Measurements from ENCODE around the gene MCC.

MCC gene

DNA sequence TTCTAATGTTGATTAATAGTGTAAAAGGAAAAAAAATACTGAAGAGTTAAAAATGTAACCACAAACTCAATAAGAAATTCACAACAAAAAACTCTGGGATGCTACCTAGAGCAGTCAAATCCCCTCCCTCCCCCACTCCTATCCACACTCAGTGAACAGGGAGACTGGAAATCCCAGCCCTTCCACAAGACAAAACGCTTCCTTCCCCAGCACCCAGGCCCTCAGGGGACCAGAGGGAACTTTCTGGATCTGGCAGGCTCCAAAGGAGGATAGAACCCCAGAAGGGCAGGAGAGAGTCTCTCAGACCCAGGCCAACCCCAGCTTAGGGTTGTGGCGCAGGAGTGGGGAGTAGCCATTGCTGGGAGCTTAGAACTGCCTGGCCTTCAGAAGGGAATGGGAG lies 456.7 kb downstream of the MCC start:
- no peak for DNase-seq (ENCODE audit: low read depth in 3 of 3)

DNA sequence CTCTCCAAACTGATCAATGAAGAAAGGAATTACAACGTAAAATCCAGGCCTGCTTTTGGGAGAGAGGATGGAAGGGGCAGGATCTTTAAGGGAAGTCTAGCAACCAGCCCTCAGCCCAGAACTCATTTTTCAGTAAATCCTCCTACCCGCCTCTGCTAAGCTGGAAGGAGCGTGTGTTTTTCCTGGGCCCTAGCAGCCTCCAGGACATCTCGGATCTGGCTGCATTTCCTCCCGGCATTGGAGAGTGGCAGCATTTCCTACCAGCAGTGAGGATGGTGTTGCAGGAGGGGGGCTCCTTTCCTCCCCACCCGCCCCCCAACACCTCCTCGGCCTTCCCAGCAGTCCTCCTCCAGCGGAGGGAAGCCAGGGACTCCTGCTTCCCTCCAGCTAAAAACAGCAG lies 457.1 kb downstream of the MCC start:
- no peak for DNase-seq (ENCODE audit: low read depth in 3 of 3)

DNA sequence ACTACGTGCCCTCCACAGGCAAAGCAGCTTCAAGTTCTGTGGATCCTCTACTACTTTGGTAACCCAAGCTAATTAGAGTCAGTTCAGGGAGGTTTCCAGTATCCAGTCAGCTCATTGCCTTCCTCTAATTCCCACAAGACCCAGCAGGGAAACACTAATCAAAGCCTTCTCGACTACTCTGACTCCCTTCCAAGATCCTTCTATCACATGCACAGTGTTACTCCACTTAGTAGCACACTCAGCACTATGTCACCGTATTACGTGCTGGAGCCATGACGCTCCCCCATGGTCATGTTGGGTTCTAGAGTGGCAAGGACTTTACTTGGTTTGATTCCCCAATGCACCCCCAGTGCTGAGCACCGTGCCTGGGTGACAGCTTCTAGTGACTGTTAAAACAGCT lies 458.6 kb downstream of the MCC start:
- no peak for DNase-seq (ENCODE audit: low read depth in 3 of 3)

DNA sequence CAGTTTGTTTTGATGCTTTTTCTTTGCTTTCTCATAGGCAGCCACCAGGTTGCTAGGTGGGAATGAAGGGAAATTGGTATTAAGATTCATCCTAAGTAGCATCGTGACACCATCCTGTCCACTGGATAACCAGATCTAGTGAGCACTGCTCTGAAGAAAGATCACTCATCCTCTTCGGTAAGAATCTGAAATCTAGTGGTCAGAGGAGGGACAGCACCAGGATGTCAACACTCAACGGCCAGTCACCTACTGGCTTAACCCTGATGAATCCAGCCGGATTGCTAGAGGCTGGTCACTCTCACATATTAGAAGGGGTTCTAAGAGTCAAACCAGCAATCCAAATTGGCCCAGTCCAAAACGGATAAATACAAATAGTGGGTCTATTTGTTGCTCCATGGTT lies 460.8 kb downstream of the MCC start:
- DNase-seq (ENCODE audit: low read depth in 3 of 3), result no peak

DNA sequence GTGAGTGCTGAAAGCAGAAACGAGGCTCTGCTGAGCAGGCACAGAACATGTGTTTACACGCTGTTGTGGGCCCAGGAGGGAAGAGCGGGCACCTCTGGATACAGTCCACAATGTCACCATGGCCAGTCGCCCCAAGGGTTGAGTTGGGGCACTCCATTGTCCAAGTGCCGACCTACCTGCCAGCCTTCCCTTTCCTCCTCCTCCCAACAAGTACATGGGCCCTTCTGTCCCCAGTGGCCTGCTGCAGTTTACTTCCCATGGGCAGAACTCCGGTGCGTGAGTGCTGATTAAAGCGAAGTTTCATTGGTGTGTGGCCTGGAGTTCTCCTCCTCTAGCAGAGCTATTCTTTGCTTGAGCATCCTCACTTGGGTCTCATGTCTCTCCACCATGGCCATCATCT lies 461.2 kb downstream of the MCC start:
- DNase-seq (ENCODE audit: low read depth in 3 of 3), result no peak

DNA sequence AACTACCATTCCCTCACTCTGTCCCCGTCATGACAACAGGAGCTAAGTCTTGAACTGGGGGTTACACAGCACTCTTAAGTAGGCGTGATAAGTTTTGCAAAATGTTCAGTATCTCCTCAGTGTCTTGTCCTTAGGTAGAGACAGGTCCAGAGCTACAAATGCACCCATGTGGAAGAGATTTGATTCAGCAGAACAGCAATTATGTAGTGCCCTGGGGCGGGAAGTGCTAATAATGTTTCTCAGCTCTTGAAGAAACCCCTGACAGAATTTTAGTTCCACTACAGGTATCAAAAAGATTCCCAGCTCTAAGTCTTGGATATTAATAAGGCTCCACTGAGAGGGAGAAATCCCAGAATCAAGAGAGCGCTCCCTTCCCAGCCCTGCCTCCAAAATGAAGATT lies 462.0 kb downstream of the MCC start:
- DNase-seq (ENCODE audit: low read depth in 3 of 3), result no peak

GRCh38 chr5:113025596-113025995 lies 462.7 kb downstream of the MCC start:
- DNase-seq (ENCODE audit: low read depth in 3 of 3), result no peak

DNA sequence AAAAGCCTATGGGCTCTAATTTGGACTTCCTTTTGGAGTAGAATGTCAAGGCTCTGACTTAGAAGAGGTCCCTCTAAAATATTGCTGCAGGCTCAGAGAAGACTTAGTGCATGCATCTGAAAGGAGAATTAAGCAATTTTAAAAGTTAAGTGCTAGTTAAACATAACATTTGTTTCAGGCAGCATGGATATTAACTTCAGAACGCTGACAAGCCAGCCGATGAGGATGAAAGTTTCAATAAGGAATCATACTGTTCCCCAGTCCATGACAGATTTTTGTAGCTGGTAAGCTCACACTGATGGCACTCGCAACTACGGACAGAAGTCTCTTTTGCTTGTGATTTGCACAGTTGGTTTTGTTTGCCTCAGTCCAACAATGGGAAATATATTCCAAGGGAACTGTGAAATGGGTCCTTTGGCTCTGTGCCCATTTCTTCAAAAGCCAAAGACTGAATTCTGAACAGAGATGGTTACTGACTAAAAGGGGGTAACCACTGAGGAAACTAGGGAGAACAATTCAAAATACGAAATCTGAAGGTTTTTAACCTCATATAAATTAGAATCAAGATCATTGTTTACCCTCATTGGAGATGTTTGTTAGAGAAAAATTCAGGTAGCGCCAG lies 464.1 kb downstream of the MCC start:
- DNase-seq (ENCODE audit: low read depth in 3 of 3), result no peak

DNA sequence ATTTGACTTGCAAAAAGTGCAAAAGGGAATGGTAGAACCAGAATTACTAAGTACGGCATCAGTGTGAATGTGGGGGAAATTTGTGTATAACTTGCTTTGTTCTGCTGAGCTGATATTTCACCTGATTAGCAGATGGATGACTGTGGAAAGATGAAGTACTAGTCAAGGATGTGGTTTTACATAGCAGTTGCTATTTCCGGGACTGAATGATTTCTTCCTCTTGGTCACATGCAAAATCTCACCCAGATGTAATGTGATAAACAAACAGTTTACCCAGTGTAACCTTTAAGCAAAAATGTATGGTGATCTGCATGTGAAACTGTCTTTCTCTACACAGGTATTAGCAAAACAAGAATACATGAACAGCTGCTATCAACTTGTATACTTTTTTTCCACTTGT lies 465.6 kb downstream of the MCC start:
- DNase-seq (ENCODE audit: low read depth in 3 of 3), result no peak

DNA sequence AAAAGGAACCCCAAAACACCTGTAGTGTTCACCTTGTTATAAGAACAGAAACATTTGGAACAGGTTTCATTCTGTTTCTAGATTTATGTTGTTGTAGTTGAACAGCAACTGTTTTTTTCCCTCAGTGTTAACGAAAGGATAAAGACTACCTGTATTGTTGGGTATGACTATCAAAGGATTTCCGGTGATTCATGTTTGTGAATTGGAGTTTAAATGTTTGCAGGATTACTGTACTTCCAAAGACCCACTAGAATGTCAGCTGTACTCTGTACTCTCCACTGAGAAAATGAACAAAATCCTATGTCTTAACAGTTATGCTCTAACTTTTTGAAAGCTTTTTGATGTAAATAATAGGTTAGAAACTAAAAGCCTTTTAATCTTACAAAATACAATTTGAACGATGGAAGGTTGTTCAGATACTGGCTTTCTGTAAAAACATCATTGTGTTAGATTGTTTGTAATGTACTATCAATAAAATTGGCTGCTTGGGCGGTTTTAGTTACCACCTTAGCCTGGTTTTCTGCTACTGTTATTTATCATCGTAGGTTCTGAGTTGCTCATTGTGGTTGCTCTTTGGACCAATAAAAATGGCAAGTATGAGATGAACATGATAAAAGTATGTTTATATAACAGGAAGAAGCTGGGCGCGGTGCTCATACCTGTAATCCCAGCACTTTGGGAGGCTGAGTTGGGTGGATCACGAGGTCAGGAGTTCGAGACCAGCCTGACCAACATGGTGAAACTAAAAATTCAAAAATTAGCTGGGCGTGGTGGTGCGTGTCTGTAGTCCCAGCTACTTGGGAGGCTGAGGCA lies 467.6 kb downstream of the MCC start:
- DNase-seq (ENCODE audit: low read depth in 3 of 3), result no peak

- no peak for DNase-seq (ENCODE audit: low read depth in 3 of 3)
Measured at GRCh38 chr5:113017881-113018635, 470.2 kb downstream of the MCC start.

DNA sequence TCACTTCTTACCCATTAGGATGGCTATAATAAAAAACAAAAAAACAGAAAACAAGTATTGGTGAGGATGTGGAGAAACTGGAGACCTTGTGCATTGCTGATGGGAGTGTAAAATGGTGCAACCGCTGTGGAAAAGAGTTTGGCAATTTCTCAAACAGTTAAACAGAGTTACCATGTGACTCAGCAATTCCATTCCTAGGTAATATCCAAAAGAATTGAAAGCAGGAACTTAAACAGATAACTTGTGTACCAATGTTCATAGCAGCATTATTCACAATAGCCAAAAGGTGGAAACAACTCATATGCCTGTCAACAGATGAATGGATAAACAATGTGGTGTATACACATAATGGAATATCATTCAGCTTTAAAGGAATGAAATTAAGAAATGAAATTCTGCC lies 482.8 kb downstream of the MCC start:
- DNase-seq (ENCODE audit: low read depth in 3 of 3), result no peak

DNA sequence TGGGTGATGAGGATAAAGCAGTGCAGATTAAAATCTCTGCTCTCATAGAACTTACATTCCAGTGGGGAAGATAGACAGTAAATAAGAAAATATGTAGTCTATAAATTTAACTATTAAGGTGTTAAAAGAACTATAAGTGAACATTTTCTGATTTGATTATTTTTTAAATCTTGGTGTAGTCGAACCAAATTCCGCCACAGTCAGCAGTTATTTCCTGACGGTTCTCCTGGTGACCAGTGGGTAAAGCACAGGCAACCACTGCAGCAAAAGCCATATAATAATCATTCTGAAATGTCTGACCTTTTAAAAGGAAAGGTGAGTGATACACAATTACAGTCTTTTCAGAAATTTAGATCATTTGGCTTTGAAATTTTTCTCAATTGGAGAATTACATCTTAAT lies 484.5 kb downstream of the MCC start:
- no peak for DNase-seq (ENCODE audit: low read depth in 3 of 3)

DNA sequence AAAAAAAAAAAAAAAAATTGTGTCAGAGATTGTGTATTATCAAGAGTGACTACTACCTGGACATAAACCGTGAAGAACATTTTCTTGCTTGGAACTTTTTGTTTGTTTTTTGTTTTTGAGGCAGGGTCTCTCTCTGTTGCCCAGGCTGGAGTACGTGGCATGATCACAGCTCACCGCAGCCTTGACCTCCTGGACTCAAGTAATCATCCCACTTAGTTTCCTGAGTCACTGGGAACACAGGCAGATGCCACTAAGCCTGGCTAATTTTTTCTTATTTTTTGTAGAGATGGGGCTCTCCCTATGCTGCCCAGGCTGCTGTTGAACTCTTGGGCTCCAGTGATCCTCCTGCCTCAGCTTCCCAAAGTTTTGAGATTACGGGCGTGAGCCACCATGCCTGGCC lies 485.8 kb downstream of the MCC start:
- DNase-seq (ENCODE audit: low read depth in 3 of 3), result no peak

GRCh38 chr5:113000466-113000865 lies 487.8 kb downstream of the MCC start:
- DNase-seq (ENCODE audit: low read depth in 3 of 3), result no peak

GRCh38 chr5:112998296-112998695 lies 490.0 kb downstream of the MCC start:
- DNase-seq (ENCODE audit: low read depth in 3 of 3), result no peak

DNA sequence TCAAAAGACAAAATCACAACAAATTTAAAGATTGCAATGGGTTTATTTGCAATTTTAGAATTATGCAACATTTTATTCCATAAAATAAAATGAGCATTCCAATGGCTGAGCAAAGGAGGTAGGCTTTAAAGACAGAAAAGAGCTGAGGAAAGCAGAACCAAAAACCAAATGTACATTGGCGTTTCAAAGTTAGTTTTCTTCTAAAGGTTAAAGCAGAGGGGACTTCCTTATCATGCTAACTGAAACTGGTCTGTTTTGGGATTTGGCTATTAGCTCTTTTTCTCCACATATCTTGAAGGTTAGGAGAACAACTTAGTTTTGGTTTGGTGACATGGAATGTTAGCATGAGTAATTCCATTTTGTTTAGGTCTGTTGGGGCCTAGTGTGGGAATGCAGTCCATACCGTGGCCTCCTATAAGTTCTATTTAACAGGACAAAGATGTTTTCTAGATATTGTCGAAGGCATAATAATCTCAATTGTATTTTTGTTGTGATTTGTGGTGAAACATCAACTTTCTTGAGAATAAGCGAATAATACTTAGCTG lies 491.4 kb downstream of the MCC start:
- no peak for DNase-seq (ENCODE audit: low read depth in 3 of 3)

GRCh38 chr5:112995764-112996618 lies 492.3 kb downstream of the MCC start:
- peak; percentile 51 to 73 (median 67) for DNase-seq (ENCODE audit: low read depth in 3 of 3)

- no peak for DNase-seq (ENCODE audit: low read depth in 3 of 3)
Measured at GRCh38 chr5:112986224-112986623, 502.0 kb downstream of the MCC start.

DNA sequence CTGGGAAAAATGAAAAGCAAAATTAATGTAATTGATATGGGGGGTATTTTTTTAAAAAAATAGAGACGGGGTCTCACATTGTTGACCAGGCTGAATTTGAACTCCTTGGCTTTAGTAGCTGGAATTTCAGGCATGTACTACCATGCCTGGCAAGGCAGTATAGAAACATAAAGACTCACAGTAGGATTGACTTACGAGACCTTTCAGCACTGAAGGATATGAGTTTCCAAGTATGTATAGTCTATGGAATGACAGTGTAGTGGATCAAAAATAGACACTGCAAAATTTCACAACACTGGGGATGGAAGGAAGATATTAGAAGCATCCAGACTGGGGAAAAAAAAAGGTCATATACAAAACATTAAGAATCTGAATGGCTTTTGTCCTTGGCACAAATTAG lies 504.9 kb downstream of the MCC start:
- no peak for DNase-seq (ENCODE audit: low read depth in 3 of 3)

DNA sequence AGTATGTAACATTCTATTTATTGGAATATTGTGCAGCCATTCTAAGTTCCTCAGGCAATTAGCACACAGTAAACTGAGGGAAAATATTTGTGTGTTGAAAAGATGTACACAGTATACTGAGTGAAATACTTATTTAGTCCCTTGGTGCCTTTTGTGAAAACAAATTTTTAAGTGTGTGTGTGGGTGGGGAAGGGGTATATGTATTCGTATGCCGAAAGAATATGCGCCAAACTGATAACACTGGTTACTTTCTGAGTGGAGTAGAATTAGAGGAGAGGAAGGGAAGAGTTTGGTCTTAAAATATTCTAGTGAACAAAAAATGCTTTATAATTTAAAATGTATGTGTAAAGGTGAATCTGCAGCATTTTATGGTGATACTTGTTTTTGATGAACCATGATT lies 508.5 kb downstream of the MCC start:
- no peak for DNase-seq (ENCODE audit: low read depth in 3 of 3)

GRCh38 chr5:112978836-112979235 lies 509.4 kb downstream of the MCC start:
- no peak for DNase-seq (ENCODE audit: low read depth in 3 of 3)
